Astrocyte (in vitro differentiated cells and primary cell): Measurements from ENCODE around the gene TRAF7.

ENCODE experiments used
- CTCF ChIP-seq: IDR thresholded peaks from 2 replicates; pipeline ENCODE4 v1.5.1; 2011; ENCODE audit warnings: low read depth, mild to moderate bottlenecking, inconsistent platforms, low read length, moderate library complexity; ENCODE audit not compliant: insufficient read depth
- EZH2 ChIP-seq: IDR thresholded peaks from 2 replicates; pipeline ENCODE4 v1.6.1; 2012; ENCODE audit warnings: mild to moderate bottlenecking, low read length, inconsistent platforms; ENCODE audit not compliant: insufficient read depth

GRCh38 chr16:2184962-2185361 lies 29.4 kb downstream of the TRAF7 start:
- TF ChIP-seq CTCF: no peak
- no peak for TF ChIP-seq EZH2
